GM08714 (cell line): ENCODE measurements around the gene TRANK1.

Experiments
- H3K4me3 ChIP-seq: fragments of 200-500 bp; sonication (Bioruptor generic); 2 replicates; pipeline ENCODE4 v1.5.1; 2014; ENCODE audit warnings: mild to moderate bottlenecking, low read length, inconsistent platforms
- ZNF274 ChIP-seq: IDR thresholded peaks from 2 replicates; pipeline ENCODE4 v1.6.1; 2012; ENCODE audit warnings: mild to moderate bottlenecking, low read depth, low read length

The TRANK1 gene

DNA sequence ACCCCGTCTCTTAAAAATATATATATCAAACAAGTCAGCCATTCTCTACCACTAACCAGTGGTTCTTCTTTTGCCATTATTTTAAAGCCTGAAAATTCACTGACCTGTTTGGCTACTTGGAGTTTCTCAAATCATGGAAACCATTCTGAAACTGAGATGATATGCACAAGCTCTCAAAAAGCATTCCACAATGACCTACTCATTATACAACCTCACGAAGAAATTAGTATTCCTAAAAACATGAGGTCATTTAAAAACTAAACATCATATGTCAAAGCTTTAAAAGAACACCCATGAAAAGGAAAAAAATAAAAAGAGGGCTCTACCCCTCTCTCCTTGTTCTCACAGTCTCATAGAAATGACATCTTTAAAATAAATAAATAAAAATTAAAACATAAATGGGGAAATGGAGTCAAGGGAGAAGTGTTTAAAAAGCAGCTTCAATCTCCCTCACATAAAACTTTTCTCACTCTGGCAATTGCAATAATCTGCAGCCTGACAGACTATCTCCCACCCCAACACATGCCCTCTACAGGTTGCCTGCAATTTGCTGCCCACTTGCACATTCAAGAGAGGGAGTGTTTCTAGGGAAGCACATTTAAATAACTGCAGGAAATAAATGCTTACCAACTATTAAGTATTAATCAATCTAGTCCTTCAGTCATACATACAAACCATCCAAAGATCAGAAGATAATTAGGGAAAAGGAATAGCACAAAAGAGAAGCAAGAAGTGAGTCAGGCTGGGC lies 73.3 kb downstream of the TRANK1 start:
- no peak for TF ChIP-seq ZNF274
- H3K4me3 ChIP-seq, result no peak overlapping the region

DNA sequence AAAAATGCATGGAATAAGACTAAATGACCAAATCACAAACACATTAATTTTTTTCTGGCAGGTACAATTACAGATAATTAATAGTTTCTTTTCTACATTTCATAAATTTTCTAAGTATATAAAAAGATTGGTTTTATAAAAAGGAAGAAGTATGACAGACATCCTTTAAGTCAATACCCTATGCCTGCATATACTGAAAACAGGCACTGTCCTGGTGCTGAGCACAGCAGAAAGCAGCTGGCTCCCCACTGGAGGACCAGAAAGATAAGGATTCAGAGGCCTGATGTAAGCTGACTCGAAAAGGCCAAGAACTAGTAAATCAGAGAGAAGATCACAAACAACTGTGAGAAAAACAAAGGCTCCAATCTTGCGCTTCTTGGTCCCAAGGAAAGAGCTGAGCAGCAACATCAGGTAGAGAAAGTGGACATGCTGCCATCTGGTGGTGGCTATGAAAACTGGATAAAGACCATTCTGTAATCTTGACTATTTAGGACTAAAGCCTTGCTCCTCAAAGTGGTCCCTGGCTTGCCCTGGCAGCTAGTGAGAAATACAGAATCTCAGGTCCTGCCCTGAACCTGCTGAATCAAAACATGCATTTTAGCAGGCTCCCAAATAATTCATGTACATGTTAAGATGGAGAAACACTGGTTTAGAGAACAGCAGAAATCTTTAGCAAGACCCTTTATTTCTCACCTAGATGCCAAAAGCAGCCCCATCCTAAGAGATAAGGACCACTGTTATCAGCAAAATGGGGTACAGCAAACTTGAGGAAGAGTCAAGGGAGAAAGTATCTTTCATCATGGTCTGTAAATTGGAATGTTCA lies 76.0 kb downstream of the TRANK1 start:
- no peak overlapping the region for H3K4me3 ChIP-seq
- TF ChIP-seq ZNF274, result no peak

DNA sequence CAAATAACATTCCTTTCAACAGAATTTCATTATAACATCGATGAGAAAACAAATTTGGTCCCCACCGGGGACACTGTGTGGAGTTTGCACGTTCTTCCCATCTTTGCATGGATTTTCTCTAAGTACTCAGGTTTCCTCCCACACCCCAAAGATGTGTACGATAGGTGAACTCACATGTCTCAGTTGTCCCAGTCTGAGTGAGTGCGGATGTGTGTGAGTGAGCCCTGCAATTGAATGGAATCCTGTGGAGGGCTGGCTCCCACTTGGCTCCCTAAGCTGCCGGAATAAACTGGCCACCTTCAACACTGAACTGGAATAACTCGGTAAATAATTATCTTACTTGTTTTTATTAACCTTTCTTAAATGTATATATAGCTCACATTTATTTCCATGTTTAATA lies 77.0 kb downstream of the TRANK1 start:
- TF ChIP-seq ZNF274, result no peak
- H3K4me3 ChIP-seq, result no peak overlapping the region

DNA sequence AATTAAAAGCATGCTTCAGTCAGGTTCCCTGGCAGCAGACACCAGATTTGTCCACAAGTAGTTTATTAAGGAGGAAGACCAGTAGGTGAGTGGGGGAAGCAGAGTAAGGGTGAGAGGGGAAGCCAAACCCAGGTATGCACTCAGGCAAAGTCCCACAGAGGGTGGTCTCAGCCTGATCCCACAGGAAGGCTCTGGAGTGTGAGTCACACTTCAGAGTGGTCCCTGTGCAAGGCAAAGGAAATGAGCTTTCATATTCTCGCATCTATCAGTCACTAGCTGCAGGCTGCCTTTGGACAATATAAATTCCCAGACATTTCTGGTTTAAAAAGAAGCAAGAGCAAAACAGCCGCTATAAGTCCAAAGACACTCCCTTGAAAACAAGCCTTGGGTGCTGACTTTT lies 78.5 kb downstream of the TRANK1 start:
- no peak for TF ChIP-seq ZNF274
- H3K4me3 ChIP-seq, result no peak overlapping the region

DNA sequence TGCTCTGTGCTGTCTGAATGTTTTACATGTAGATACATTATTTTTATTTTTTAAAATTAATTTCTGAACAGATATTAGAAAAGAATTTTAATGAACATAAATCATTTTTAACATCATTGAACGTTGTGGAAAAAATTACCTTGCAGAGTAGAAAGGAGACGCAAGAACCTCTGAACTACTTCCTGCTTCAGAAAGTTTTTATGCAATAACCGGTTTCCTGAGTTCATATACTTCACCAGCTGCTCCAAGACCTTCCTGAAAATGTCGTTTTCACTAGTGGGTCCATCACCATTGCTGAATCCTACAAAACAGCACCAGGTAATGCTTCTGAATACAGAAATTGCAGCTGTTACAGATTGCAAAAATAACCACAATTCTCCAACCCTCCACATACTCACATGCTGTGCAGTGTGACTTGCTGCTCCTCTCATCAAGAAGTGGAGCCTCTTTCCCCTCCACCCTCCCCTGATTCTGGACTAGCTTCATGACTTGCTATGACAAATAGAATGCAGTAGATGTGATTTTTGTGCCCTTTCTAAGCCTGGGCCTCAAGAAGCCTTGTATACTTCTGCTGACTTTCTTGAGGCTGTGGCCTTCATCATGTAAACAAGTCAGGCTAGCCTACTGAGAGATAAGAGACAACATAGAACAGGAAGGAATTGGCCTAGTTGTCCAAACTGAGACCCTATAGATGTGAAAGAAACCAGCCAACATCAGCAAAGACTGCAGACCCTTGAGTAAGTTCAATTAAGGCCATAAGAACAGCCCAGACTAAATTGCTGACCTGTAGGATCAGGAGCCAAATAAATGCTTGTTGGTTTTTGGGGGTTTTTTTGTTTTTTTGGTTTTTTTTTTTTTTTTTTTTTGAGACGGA lies 80.4 kb downstream of the TRANK1 start:
- no peak overlapping the region for H3K4me3 ChIP-seq
- no peak for TF ChIP-seq ZNF274

DNA sequence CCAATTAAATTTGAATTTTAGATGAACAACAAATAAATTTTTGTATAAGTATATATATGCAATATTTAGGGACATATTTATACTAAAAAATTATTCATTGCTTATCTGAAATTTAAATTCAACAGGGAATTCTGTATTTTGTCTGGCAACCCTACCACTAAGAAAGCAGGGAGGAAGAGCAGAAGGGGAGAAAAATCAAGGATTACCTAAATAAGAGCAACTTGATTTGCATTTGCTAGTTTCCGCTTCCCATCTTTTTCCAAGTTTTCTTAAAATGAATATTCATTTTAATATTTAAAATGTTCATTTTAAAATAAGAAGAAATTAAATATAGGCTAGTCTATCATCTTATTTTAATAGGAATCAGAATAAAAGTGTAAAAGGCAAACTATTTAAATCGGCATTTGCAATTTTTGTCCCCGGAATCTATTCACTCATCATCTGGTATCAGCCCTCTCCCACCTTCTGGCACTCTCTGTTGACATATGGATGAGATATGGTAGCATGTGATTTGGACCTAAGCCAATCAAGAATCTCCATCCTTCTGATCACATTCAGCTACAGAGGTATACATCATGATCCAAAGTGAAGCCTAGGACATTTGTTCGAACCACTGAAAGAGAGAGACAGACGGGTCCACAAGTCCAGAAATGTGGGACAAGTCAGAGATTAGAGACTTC lies 82.6 kb downstream of the TRANK1 start:
- no peak overlapping the region for H3K4me3 ChIP-seq

DNA sequence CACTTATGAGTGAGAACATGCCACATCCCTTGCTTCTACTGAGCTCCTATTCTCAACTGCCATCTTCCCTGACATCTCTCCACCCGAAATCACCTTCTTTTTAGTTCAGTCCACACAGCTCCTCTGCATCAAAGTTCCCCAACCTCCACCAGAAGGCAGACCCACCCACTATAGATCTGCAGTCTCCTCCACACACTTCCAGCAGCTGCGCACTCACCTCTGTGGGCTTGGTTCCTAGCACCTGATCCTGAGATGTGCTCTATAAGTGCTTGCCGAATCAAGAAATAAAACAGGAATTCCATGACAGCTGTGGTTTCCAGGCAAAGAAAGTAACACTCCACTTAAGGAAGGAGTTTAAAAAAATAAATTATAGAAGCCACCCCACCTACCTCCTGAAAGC lies 85.4 kb downstream of the TRANK1 start:
- no peak overlapping the region for H3K4me3 ChIP-seq
- no peak for TF ChIP-seq ZNF274

More for the DNA sequence above, 82.6 kb downstream of the TRANK1 start:
- TF ChIP-seq ZNF274, result no peak

DNA sequence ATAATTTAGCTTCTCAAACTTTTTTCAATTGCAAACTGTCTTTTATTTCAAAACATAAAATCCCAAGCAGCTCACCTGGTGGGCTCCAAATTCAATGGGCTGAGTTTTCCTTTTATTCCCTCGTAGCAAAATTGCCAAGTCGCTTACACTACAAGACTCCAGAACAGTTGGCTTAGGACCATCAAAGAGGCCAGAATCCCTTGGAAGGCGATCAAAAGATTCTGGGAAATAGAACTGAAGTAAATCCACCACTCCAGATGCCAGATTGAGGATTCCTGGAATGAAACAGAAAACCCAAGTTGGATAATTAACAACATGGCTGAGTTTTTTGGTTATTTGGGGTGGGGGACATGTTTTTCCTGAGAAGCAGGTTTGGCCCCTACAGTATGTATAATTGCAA lies 92.8 kb downstream of the TRANK1 start:
- no peak for TF ChIP-seq ZNF274
- no peak overlapping the region for H3K4me3 ChIP-seq

DNA sequence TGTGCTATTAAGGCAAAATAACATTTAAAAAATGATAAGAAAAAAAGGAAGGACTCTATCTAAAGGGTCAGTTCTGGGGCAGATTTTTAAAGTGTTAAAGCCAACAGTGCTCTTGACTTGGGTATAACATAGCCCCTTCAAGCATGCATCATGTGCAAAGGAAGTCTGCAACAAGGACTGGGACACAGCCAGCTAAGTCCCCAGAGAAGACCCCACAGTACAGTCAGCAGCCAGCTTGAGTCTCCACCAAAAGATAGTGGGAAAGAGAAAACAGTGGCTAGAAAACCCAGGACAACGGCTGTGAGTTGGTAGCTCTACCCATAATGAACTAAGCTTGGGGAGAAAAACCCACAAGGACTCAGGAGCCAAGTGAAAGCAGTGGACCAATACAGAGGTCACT lies 94.1 kb downstream of the TRANK1 start:
- H3K4me3 ChIP-seq, result no peak overlapping the region
- TF ChIP-seq ZNF274, result no peak

DNA sequence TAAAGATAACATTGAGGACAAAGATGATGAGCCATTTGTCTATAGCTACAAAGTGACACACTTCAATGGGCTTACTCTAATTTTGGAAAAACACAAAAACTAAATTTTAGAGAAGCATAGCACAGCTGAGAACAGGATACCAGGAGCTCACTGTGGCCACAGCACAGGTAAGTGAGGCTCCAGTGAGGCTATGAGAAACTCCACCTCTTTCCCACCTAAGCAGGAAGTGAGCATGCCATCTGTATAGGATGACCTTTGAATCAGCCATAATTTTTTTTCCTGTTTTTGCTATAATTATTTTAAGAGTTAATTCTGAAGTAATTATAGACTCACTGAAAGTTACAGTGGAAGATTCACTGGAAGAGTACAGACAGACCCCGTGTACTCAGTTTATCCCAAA lies 98.4 kb downstream of the TRANK1 start:
- no peak for TF ChIP-seq ZNF274

DNA sequence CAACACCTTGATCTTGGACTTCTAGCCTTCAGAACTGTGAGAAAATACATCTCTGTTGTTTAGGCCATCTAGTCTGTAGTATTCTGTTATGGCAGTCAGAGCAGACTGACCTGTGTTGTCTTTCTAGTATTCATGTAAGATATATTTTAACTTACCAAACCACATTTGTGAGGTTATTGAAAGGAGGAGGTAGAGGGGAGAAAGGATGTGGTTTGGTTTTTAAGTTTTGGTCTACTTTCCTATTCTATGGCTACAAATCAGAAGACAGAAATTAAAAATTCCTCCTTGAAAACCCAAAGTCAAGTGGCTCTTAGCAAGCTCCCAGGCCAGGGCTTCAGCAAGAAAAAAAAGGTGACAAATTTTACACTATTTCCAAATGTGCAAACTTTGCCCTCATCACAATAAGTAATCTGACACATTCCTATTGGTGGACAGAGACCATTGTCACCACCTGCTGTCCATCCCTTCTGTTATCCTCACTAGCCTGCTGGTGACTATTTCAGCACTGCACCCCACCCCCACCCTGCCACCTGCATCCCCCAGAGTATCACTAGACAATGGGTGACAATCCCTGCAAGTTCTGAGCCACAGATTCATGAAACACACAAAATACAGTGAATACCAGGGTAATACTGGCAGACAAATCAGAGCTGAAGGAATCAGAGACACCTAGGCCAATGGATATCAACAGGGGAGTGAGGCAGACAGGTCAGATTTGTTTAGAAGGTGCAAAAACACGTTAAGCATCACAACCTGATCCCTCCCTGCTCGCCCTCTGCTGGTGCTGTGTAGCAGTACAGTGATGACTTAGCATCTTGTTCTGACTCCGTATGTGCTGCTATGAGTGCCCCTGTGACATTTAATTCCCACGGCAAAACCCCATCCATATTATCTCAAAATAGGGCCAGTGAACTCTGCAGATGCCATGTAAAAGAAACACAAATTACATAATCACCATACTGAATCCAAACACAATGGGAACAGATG lies 101.5 kb downstream of the TRANK1 start:
- H3K4me3 ChIP-seq, result no peak overlapping the region; the same call in 1 of the 2 replicates
- no peak for TF ChIP-seq ZNF274

More for the DNA sequence above, 98.4 kb downstream of the TRANK1 start:
- H3K4me3 ChIP-seq, result no peak overlapping the region

DNA sequence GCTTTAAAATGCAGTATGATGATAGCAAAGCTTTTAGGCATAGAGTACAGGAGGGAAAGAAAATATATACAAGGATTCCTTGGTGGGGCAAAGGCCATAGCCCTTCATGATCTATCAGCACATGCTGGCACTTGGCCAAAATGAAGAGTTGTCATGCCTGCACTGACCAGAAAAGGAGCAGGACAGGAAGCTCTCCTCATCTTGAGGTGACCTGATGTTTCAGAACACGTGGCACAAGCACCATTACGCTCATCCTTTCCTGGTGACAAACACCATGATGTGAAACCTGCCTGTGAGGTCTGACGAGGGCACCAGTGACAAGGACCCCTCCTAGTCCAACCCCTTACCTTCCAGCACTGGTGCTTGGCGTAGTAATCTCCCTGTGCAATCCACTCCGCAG lies 102.6 kb downstream of the TRANK1 start:
- no peak for TF ChIP-seq ZNF274

More for the DNA sequence above, 102.6 kb downstream of the TRANK1 start:
- H3K4me3 ChIP-seq, result no peak overlapping the region
